ENCODE results near the gene DCDC2.
"Not testable (repeated sequence)": the region's sequence is repeated elsewhere in the genome, so short reads cannot be mapped to it uniquely, and the experiment has no call there.

DCDC2 gene

DNA sequence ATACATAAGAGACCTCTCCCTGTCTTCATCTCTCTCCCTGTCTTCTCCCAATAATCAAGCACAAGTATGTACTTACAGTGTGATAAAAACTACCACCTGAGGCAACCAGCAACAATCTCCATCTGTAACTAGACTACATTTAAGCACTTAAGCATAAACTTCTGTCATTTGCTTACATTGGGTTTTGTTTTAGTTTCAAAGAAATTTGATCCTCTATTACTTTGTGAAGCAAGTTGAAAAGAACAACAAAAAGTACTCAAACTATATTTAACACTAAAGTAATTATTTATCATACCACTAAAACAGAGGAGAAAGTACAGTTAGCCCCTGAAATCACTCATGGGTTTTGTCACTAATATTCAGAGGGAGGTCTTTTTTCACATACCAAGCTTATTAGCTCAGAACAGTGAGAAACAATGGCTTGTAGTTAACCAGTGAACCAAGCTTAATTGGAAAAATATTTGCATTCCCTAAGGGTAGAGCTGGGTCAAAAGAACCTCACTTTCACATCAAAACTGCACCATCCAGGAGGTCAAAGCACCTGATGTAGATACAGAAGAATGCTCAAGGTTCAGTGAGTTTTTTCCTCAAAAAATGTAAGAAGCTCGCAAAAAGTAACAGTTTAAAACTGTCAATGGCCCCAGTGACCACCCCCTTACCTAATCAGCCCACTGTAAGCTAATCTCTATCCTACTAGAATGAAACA lies 34.1 kb downstream of the DCDC2 start:
- DNase-seq, result no peak

GRCh38 chr6:24322924-24323323 lies 34.9 kb downstream of the DCDC2 start:
- no peak for DNase-seq

DNA sequence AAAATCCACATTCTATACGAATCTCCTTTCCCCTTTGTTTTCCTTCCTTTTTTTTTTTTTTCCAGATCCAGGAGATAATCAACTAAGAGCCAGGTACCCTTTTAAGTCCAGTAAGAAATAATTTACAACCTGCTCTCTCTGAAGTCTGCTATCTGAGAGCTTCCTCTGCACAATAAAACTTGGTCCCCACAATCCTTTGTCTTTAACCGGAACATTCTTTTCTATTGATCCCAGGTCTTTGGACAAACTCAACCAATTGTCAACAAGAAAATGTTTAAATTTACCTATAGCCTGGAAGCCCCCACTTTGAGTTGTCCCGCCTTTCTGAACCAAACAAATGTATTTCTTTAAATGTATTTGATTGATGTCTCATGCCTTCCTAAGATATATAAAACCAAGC lies 35.4 kb downstream of the DCDC2 start:
- DNase-seq, result not testable (repeated sequence)

GRCh38 chr6:24321538-24322162 lies 36.2 kb downstream of the DCDC2 start:
- DNase-seq, result no peak

GRCh38 chr6:24313251-24314141 lies 44.4 kb downstream of the DCDC2 start:
- DNase-seq, result no peak

- not testable (repeated sequence) for DNase-seq
These were observed 46.1 kb downstream of the DCDC2 start for GRCh38 chr6:24311775-24312174.

DNA sequence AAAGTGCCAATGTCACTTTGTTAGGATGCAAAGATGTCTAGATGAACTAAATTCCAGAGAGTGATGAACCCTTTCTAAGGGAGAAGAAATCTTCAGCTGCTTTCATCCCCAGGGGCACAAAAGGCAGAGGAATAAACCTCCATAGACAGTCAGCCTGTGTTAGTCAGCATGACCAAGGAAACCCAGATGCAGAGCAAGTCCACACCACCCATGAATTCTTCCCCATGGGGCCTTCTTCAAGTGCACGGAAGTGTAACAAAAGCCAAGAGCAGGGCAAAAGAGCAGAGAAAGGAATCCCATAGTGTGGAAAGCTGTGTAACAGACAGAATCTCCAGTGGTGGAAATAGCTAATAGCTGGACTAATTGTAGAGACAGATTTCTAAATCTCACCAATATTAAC lies 50.0 kb downstream of the DCDC2 start:
- no peak for DNase-seq

DNA sequence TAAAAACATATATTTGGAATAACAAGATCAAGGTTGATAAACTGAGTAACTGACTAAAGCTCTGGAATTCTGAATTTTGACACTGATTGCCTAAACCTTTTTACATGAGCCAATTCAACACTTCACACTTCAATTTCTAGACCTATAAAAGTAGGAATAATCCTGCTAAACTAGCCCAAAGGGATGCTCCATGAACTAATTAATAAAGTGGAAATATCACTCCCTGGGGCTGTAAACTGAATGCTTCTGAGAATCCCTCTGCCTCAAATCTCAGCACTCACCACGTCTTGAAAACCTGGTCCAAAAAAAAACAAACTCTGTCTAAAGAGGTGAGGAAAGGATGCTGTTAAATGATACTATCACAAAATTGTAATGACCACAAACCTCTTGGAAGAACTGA lies 50.9 kb downstream of the DCDC2 start:
- DNase-seq, result no peak

- no peak for DNase-seq
These were observed 51.8 kb downstream of the DCDC2 start for GRCh38 chr6:24306038-24306437.

DNA sequence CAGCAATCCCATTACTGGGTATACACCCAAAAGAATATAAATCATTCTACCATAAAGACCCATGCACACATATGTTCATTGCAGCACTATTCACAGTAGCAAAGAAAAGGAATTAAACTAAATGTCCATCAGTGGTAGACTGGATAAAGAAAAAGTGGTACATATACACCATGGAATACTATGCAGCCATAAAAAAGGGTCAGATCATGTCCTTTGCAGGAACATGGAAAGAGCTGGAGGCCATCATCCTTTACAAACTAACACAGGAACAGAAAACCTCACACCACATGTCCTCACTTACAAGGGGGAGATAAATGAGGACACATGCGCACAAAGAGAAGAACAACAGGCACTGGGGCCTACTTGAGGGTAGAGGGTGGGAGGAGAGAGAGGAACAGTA lies 60.9 kb downstream of the DCDC2 start:
- DNase-seq, result no peak

DNA sequence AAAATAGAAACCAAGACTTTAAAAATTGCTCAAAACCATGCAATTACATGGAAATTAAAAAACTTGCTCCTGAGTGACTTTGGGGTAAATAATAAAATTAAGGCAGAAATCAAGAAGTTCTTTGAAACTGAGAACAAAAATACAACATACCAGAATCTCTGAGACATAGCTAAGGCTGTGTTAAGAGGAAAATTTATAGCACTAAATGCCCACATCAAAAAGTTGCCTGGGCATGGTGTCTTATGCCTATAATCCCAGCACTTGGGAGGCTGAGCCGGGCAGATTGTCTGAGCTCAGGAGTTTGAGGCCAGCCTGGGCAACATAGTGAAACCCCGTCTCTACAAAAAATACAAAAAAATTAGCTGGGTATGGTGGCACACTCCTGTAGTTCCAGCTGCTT lies 64.0 kb downstream of the DCDC2 start:
- DNase-seq, result not testable (repeated sequence)

DNA sequence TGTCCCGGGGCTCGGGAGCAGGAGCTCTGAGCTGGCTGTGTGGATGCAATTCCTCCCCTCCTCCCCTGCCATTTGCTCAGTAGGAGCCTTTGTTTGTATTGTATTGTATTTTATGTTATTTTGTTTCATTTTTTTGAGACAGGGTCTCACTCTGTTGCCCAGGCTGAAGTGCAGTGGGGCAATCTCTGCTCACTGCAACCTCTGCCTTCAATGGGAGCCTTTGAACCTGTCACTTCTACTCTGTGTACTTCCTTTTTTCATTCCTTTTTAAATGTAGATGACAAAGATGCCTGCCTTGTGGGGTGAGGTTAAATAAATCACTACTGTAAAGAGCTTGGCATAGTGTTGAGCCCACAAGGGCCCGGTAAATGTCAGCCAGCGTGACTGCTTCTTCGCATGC lies 70.6 kb downstream of the DCDC2 start:
- DNase-seq, result no peak

GRCh38 chr6:24284006-24284405 lies 73.9 kb downstream of the DCDC2 start:
- DNase-seq, result no peak

DNA sequence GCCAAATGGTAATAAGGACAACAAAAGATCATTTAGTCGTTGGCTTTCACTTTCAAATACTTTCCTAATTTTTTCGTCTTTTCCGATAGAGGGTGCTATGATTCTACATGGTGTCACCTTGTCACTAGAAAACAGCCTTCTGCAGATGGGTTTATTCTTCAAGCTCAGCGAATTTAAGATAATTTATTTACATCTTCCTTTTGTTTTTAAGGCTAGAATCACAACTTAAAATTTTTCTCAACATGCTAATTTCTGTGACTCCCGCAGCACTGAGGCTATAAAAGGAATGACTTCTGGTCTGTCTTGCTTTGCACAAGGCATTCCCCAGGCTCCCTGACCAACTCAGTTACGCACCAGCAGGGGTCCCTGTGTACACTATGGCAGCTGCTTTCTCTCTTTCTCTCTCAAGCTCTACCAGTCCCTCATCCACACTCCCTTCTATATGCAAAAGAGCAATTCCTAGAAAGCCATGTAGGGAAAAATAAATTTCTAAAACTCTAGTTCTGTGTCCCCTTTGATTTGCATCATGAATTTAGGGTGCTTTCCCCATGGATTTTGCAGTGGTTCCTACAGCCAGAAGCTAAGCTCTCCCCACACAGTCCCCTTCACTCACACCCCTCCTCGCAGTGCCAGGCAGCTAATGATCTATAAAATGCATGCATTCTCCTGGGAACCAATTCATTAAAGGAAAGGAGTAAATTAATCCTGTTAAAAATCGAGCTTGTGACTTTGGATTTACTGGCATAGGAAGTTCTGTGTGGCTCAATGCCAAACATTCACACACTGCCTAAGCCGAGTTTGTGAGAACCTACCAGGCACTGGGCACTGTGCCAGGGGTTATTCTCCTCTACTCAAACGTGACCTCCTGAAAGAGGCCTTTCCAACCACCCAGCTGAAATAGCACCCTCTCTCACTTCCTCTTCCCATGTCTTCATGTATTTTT lies 74.5 kb downstream of the DCDC2 start:
- DNase-seq, result peak; percentile 10

- DNase-seq, result no peak
These were observed 83.3 kb downstream of the DCDC2 start for GRCh38 chr6:24274441-24275083.

DNA sequence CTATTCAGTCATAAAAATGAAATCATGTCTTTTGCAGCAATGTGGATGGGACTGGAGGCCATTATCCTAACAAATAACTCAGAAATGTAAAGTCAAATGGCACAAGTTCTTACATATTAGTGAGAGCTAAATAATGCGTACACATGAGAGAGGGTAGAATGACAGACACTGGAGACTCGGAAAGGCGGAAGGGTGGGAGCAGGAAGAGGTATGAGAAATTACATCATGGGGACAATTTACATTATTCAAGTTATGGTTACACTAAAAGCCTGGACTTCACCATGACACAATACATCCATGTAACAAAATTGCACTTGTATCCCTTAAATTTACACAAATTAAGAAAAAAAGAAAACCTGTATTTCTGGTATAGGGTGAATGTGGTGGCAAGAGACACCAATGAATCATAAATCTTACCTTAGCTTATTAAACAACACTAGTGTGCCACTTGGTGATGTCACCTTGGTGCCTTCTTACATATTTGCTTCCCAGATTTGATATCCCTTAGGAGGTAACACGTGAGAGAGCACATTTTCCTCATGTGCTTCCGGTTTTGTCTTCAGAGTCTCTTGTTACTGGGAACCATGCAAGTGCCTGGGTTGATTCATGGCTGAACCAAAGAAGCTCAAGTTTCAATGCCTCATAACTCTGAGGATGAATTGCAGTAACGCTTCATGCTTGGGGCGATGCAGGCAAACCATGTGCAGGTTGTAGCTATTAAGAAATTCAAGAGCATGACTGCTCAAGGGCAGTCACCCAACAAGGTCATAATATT lies 84.6 kb downstream of the DCDC2 start:
- DNase-seq, result no peak

GRCh38 chr6:24272553-24272952 lies 85.3 kb downstream of the DCDC2 start:
- no peak for DNase-seq

DNA sequence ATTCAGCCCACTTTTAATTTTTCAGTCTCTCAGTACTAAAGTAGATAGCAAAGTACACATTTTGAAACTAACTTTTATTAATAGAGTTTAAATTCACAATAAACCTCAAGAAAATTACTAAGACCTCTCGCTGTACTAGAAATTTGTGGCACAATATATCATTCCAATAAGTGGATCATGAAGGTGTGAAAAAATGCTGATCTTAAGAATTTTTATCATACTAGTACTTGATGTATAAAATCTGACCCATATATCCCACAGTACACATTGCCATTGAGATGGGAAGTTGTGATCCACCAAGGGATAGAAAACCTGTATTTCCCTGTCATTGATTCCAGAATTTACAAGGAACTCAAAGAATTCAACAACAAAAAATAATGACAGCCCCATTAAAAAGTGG lies 85.7 kb downstream of the DCDC2 start:
- no peak for DNase-seq

DNA sequence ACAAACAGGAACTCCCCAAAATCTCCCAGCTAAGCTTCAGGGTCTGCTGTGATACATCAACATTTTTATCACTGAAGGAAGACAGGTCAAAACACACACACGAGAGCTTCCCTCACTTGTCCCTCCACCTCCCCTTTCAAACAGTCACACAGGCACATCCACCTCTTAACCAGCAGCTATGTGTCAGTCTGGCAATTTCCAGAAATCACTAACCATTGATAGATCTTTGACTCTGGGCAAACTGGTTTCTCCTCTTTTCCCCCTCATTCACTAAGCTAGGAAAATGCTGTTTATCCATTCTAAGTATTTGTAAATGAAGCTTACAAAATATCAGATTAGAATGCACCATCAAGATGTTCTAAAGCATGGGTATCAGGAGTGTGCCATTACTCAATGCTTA lies 87.8 kb downstream of the DCDC2 start:
- DNase-seq, result no peak

DNA sequence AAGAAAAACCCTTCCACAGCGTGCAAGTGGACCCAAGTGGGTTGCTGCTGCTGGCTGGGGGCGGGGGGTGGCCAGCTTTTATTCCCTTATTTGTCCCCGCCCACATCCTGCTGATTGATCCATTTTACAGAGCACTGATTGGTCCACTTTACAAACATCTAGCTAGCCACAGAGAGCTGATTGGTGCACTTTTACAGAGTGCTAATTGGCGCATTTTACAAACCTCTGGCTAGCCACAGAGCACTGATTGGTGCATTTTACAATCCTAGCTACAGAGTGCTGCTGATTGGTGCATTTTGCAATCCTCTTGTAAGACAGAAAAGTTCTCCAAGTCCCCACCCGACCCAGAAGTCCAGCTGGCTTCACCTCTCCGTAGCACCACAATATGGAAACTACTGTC lies 99.6 kb downstream of the DCDC2 start:
- DNase-seq, result not testable (repeated sequence)

- no peak for DNase-seq
These were observed 100.6 kb downstream of the DCDC2 start for GRCh38 chr6:24257282-24257681.
